Umbilical cord (tissue), 2 donors: Measurements from ENCODE around the gene CTF1. TPM values are rescaled to one million over a fixed set of nuclear protein-coding genes. Genes with fewer than 3 reads are reported as not detected.
"Not testable (repeated sequence)": the region's sequence is repeated elsewhere in the genome, so short reads cannot be mapped to it uniquely, and the experiment has no call there.

Experiments used
- DNase-seq: peaks from one replicate; pipeline ENCODE4 v3.0.0-alpha.2; 2015; ENCODE audit warnings: low spot score
- total RNA-seq: library from RNA; depleted of rRNA; stranded (reverse); fragments of >200 nt; gene quantifications from one replicate; pipeline ENCODE4 v1.2.3, GENCODE V29; 2014; ENCODE audit warnings: low replicate concordance; ENCODE audit not compliant: insufficient read depth

CTF1 gene
- total RNA-seq, 1 donor from 2014 or later, result 2.6 TPM

DNA sequence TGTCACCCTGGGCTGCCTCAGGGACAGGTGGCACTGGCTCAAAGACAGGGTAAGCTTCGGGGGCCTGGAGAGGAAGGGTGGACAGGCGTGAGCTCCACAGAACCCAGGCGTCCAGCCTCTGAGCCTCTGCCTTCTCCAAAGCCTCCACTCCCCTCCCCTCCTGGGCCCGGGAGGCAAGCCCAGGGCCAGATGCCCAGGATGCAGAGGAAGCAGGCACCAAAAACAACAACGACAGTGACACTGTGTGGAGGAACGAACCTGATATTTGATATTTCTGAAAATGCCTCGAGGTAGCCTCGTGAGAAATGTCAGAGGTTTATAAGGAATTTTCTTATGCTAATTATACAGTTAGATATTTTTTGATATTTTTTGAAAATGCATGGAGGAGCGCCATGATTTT is 8.5 kb upstream of the CTF1 start:
- DNase-seq, result no peak

- DNase-seq, result no peak
These were observed 7.4 kb upstream of the CTF1 start for GRCh38 chr16:30888856-30889499.

- no peak for DNase-seq
These were observed 6.7 kb upstream of the CTF1 start for GRCh38 chr16:30889721-30890120.

- DNase-seq, result not testable (repeated sequence)
These were observed 5.2 kb upstream of the CTF1 start for GRCh38 chr16:30891043-30891823.

DNA sequence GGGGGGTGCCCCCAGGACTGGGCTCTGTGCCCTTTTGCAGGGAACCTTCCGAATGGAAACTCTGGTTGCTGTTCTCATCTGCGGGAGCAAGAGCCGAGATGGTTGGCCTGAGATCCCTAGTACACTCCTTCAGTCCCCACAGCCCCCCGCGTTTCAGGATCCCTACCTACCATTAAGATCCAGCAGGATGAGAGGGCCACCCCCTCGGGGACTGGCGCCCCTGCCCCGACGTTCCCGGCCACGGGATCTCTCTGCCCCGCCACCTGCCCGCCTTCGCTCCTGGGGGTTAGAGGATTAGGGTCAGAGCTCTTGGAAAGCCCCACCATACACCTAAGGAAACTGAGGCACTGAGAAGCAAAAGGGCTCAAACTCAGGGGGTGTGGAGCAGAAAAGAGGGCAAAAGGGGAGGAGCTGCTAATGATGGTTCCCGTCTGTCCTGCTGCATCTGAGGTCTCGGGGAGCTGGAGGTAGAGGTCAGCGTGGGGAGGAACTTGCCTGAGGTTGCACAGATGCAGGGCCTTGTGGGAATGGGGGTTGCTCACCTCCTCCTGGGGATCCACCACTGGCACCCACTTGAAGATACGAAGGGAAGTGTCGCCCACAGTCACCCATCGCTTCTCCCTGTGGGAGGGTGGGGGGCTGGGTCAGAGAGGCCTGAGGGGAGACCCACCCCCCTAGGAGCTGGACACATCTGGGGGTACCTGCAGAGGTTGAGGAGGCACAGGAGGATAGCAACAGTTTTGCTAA is 3.6 kb upstream of the CTF1 start:
- no peak for DNase-seq

DNA sequence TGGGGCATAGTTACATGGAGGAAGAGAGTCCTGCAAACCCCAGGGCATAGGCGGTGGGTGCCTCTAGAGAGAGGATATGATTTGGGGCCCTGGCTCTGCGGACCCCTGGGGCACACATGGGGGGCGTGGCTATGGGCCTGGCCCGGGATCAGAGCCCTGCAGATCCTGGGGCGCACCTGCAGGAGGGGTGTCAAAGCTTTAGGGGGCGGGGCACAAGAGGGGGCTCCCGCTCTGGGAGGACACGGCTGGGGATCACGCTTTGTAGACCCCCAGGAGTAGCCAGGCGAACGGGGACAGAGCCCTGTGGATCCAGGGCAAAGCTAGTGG is 3.0 kb upstream of the CTF1 start:
- DNase-seq, result peak; percentile 34

DNA sequence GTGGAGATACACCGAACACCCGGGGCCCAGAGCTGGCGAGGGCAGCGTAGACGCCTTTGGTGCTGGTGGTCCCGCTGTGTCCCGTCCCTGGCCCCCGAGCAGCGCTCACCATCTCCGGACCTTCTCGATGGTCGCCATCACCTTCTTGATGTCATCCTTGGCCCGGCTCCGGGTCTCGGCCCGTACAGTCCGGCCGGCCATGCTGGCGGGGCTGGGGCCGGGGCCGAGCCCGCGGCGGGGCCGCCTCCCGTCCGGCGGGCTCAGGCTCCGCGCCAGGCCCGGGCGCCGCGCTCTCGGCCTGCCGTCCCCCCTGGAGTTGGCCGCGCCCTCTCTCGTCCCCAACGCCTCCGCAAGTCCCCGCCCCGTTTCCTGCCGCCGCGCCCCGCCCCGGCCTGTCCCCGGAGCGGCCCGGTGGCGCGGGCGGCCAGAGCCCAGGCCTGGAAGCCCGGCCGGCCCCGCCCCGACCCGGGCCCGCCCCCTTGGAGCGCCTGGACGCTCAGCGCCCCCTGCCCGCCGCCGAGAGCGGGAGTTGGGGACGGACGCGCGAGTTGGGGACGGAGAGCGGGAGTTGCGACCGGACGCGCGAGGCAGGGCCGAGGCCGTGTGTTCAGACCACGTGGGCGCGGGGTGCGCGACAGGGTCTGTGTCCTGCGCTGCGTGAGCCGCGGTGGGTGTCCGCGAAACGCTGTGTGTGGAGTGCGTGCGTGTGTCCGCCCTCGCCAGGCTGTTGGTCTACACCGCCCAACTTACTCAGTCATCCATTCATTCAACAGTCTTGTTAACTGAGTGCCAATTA is 2.5 kb upstream of the CTF1 start, which contains the start of gene BCL7C:
Gene BCL7C (minus strand): TSS at position 334 of the 796 bp plus-strand sequence. CDS start 133 bp downstream, at position 201.
- DNase-seq, result peak; percentile 93

DNA sequence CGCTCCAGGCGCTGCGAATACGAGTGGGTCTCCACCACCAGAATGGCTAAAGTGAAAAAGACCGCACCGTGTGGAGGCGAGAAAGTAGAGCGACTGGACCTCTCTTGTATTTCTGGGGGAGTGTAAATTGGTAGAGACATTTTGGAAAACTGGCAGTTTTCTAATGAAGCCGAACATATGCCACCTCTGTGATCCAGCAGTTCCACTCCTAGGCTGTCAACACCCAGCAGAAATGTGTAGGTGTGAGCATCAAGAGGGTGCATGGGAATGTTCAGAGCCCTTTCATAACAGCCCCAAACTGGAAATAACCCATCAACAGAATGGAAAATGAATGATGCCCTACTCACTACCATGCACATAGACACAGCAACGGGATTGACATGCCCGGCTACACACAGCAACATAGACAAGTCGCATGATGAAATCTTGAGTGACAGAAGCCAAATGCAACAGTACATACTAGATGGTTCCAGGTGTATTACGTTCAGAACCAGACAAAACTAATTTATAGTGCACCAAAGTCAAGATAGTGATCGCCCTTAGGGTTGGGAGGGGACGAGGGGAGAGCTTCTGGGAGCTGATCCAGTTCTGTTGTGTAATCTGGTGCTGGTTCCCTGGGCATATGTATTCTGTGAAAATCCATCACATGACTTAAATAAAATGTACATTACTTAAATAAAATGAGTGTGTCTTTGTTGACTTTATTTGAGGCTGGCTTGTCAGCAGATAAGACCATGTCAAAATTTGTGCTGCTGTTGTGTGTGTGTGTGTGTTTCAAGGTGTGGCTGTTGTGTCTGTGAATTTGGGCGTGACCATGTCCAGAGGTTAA is 1.7 kb upstream of the CTF1 start:
- peak; percentile 52 for DNase-seq

- DNase-seq, result no peak
These were observed 670 bp upstream of the CTF1 start for GRCh38 chr16:30895627-30896260.

- DNase-seq, result peak; percentile 96
These were observed 697 bp downstream of the CTF1 start for GRCh38 chr16:30896889-30897733.

GRCh38 chr16:30899794-30900193 is 3.4 kb downstream of the CTF1 start:
- no peak for DNase-seq

- DNase-seq, result no peak
These were observed 4.2 kb downstream of the CTF1 start for GRCh38 chr16:30900588-30900987.

GRCh38 chr16:30901201-30902028 is 5.0 kb downstream of the CTF1 start:
- no peak for DNase-seq

DNA sequence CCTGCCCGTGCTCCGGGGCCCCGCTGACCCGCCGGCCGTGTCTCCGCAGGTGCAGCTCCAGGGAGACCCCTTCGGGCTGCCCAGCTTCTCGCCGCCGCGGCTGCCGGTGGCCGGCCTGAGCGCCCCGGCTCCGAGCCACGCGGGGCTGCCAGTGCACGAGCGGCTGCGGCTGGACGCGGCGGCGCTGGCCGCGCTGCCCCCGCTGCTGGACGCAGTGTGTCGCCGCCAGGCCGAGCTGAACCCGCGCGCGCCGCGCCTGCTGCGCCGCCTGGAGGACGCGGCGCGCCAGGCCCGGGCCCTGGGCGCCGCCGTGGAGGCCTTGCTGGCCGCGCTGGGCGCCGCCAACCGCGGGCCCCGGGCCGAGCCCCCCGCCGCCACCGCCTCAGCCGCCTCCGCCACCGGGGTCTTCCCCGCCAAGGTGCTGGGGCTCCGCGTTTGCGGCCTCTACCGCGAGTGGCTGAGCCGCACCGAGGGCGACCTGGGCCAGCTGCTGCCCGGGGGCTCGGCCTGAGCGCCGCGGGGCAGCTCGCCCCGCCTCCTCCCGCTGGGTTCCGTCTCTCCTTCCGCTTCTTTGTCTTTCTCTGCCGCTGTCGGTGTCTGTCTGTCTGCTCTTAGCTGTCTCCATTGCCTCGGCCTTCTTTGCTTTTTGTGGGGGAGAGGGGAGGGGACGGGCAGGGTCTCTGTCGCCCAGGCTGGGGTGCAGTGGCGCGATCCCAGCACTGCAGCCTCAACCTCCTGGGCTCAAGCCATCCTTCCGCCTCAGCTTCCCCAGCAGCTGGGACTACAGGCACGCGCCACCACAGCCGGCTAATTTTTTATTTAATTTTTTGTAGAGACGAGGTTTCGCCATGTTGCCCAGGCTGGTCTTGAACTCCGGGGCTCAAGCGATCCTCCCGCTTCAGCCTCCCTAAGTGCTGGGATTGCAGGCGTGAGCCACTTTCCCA is 5.9 kb downstream of the CTF1 start:
- DNase-seq, result peak; percentile 64

DNA sequence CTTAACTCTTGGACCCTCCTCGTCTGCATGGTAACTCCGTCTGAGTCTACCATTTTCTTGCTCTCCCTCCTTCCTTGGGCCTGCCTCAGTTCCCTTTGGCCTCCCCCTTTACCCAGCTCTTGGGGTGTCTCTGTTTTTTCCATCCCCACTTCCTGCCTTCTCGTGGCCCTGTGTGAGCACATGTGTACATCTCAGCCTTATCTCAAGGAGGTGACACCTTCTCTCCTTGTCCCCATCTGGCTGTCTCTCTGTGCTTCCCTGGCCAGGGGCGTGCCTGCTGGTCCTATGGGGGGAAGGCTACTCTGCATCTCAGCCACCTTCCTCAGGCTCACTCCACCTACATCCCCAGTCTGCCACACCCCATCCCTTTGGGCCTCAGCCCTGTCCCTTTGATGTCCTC is 6.6 kb downstream of the CTF1 start:
- no peak for DNase-seq

DNA sequence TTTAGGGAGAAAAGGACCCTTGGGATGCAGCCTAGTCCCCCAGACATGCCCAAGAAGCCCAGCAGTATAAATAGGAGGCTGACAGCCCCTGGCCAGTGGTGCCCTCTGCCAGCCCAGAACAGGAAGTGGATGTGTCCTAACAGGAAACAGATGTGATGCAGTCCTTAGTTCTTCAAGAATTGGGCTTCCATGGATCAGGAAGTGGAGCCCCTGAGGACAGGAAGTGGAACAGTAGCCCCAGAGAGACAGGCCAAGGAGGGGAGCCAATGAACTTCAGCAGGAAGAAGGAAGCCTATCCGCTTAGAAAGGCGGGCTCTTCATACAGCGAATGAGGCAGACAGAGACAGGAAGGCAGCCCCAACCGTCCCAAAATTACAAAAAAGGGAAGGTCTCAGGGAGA is 7.2 kb downstream of the CTF1 start:
- DNase-seq, result peak; percentile 55

DNA sequence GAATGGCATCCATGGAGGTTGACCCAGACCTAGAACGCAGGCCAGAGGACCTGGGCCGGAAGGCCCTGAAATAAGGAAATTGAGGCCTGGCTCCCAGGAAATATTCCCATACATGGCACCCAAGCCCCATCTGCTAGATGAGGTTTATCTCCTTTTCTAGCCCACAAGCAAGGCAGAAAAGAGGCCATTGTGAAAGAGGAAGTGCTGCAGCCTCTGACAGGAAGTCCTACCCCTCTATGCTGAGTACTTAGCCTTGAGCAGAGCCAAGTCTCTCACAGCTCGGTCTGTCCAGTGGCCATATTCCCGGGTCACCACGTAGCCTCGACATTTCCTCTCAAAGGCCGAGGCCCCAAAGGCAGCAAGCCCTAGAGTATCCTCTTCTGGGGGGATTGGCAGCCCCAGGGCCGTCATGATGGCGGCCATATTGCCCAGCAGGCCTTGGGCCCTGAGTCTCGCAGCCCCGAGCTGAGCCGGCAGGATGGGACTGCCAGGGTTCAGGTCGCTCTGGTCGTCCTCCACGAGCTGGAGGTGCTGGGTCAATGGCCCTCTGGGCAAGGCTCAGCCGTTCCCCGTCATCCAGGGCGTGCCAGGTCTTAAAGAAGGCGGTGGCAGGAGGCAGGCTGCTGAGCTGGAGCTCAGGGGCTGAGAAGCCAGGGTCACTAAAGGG is 7.8 kb downstream of the CTF1 start:
- no peak for DNase-seq
